ENCODE measurements around the gene TLR5.

TLR5 gene

GRCh38 chr1:223146745-223147144 lies 3.7 kb upstream of the TLR5 start:
- DNase-seq: no peak

GRCh38 chr1:223144914-223145313 lies 1.9 kb upstream of the TLR5 start:
- DNase-seq: no peak

- no peak for DNase-seq
These were observed 1.4 kb upstream of the TLR5 start for GRCh38 chr1:223144431-223144830.

GRCh38 chr1:223143537-223144248 lies 645 bp upstream of the TLR5 start:
- DNase-seq: no peak

GRCh38 chr1:223142269-223142668 lies 779 bp downstream of the TLR5 start:
- DNase-seq: no peak

GRCh38 chr1:223140611-223141405 lies 2.2 kb downstream of the TLR5 start:
- DNase-seq: no peak

- no peak for DNase-seq
These were observed 5.5 kb downstream of the TLR5 start for GRCh38 chr1:223137455-223138085.

GRCh38 chr1:223136086-223136485 lies 7.0 kb downstream of the TLR5 start:
- no peak for DNase-seq

GRCh38 chr1:223135176-223135942 lies 7.7 kb downstream of the TLR5 start:
- DNase-seq: no peak

- DNase-seq: peak; percentile 72
These were observed 9.1 kb downstream of the TLR5 start for GRCh38 chr1:223133824-223134435.

- no peak for DNase-seq
These were observed 9.7 kb downstream of the TLR5 start for GRCh38 chr1:223133306-223133823.

GRCh38 chr1:223129229-223129901 lies 13.7 kb downstream of the TLR5 start:
- peak; percentile 76 for DNase-seq

- no peak for DNase-seq
These were observed 16.3 kb downstream of the TLR5 start for GRCh38 chr1:223126741-223127140.

- no peak for DNase-seq
These were observed 17.3 kb downstream of the TLR5 start for GRCh38 chr1:223125766-223126165.

GRCh38 chr1:223123011-223123610 lies 19.9 kb downstream of the TLR5 start:
- no peak for DNase-seq

GRCh38 chr1:223118418-223118817 lies 24.6 kb downstream of the TLR5 start:
- DNase-seq: no peak

GRCh38 chr1:223116950-223117349 lies 26.1 kb downstream of the TLR5 start:
- no peak for DNase-seq

- DNase-seq: no peak
These were observed 28.2 kb downstream of the TLR5 start for GRCh38 chr1:223114871-223115270.

GRCh38 chr1:223110952-223111351 lies 32.1 kb downstream of the TLR5 start:
- DNase-seq: no peak

GRCh38 chr1:223109581-223110026 lies 33.4 kb downstream of the TLR5 start:
- no peak for DNase-seq

GRCh38 chr1:223106856-223107255 lies 36.2 kb downstream of the TLR5 start:
- no peak for DNase-seq

Data from stimulated activated CD4-positive, alpha-beta T cell treated with anti-CD3 and anti-CD28 coated beads, Interleukin-12 subunit alpha, Interleukin-12 subunit beta, amount 100 ng/mL, for 4 hours (primary cell).